Adipose tissue (tissue), 3 donors: ENCODE data around the gene CUBN. TPM values are rescaled to one million over a fixed set of nuclear protein-coding genes. Genes with fewer than 3 reads are reported as not detected.

ENCODE experiments used
- H3K27ac ChIP-seq: one replicate; pipeline ENCODE4 v1.5.1; 2013; ENCODE audit warnings: low read depth, low read length
- WGBS, 3 donors: extraction: QIAGEN DNeasy Blood & Tissue Kit; methylation state at CpG; one replicate each; pipeline ENCODE4 v1.1.7; 2013; 5-methylcytosine and 5-hydroxymethylcytosine counted together
- polyA plus RNA-seq, 3 donors: library from polyadenylated mRNA; stranded (reverse); fragments of 200-250 nt; gene quantifications; one replicate each; pipeline ENCODE4 v1.2.3, GENCODE V29; 2013
- donor health status: healthy with polysubstance abuse.
- donor health status: Bipolar disorder and iron deficiency.
- donor health status: healthy.

The CUBN gene
- polyA plus RNA-seq, 3 donors: 0.20 to 0.56 (median 0.36) TPM

DNA sequence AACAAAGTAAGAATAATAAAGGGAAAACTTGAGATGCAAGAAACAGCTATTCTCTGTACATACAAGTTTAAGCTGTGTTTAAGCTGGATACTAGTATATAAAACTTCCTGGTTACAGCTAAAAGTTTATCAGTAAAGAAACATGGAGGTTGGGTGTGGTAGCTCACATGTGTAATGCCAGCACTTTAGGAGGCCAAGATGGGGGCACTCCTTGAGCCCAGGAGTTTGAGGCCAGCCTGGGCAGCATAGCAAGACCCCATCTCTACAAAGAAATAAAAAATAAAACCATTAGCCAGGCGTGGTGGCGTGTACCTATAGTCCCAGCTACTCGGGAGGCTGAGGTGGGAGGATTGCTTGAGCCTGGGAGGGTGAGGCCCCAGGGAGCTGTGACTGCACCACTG lies 315.6 kb downstream of the CUBN start:
- WGBS, 3 donors: 94 to 98% (median 97%) methylated on average over 3 of the region's 3 CpGs

DNA sequence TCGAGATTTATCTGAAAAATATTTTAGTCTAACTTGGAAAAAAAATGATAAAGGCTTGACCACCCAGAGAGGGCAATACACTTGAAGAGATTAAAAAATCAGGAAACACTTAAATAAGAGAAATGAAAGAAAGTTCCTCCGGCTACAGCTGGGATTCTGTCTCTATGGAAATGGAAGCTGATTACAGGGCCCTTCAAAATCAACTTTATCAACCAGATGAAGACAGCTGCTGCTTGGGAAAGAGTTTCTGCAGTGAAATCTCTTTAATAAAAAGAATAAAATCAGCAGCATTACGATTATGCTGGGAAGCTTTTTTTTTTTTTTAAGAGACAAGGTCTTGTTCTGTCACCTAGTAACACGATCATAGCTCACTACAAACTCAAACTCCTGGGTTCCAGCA lies 316.9 kb downstream of the CUBN start:
- H3K27ac ChIP-seq: no peak overlapping the region
- 70 to 84% (median 78%) methylated on average over 4 of the region's 4 CpGs for WGBS, 3 donors

More for the DNA sequence above, 315.6 kb downstream of the CUBN start:
- H3K27ac ChIP-seq: no peak overlapping the region

DNA sequence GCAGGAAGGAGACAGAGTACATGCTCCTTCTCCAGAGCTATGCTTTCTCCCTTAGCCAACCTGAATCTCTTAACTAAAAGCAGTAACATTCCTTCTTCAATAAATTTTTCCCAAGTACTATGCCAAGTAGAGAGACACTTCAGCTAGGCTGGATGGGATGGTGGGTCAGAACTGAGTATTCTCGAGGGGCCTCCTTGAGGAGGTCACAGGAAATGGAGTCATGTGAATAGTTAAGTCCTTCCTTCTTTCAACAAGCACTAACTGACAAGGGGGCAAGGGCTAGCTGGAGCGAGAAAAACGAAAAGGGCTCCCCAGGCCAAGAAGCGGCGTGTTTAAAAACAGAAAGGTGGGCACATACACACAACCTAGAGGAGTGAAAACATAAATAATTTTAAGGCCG lies 317.8 kb downstream of the CUBN start:
- no peak overlapping the region for H3K27ac ChIP-seq
- 73 to 90% (median 75%) methylated on average over 6 of the region's 6 CpGs for WGBS, 3 donors

DNA sequence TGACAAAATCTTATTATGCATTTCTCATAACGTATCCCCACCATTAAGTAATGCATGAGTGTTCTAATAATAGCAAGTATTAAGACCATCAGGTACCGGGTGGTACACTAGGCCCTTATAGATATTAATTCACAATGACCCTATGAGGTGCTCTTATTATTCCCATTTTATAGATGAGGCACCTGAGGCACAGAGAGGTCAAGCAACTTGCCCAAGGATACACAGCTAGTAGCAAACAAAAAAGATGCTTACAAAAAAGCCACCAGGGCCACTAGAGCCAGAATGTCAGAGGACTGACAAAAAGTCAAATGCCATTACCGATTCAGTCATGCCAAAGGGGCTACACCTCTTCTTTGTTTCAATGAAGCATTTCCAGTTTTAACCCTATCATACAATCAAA lies 318.3 kb downstream of the CUBN start:
- WGBS, 3 donors: 69 to 78% (median 71%) methylated on average over 3 of the region's 3 CpGs
- H3K27ac ChIP-seq: no peak overlapping the region

DNA sequence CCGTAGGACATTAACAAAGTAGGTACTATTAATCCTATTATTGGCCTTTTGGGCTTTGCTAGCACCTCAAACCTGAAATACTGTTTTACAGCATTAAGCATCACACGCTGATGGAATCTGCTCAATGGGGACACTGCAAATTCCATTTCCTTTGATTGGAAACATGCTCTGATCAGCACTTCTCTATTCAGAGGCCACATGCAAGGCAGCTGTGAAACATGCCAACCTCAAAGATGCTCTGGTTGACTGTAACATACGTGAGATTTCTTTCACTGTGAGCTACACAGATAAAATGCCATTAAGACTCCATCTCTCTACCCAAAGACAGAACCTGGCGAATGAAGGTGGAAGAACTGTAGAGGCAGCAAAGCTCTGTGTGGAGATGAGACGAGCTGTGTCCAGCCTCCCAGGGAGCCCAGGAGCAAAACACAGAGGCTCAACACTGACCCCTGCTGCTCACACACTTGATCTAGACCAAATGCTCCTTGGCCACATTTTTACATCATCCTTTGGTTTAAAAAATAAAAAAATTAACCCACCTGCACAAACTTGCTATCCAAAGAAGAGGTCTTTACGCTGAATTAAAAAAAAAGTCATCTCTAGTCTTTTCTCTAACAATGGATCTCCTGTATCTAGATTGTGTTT lies 320.4 kb downstream of the CUBN start:
- 71 to 86% (median 80%) methylated on average over 6 of the region's 6 CpGs for WGBS, 3 donors
- no peak overlapping the region for H3K27ac ChIP-seq

DNA sequence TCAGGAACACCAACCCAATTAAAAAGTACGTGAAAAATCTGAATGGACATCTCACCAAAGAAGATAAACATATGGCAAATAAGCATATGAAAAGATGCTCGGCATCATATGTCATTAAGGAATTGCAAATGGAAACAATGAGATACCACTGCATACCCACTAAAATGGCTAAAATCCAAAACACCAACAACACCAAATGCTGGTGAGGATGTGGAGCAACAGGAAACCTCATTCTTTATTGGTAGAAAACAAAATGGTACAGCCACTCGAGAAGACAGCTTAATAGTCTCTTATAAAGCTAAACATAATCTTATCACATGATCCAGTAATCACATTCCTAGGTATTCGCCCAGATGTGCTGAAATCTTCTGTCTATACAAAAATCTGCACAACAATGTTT lies 325.5 kb downstream of the CUBN start:
- no peak overlapping the region for H3K27ac ChIP-seq
- 90 to 93% (median 92%) methylated on average over 4 of the region's 4 CpGs for WGBS, 3 donors

DNA sequence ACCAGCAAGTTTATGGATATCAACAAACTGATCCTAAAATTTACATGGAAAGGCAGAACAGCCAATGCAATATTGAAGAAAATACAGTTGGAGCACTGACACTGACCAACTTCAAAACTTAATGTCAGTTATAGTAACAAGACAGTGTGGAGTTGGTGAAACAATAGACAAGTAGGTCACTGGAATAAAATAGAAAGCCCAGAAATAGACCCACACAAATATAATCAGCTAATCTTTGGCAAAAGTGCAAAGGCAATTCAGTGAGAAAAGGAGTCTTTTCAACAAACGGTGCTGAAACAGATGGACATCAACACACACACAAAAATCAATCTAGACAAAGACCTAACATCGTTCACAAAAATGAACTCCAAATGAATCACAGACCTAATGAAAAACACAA lies 326.1 kb downstream of the CUBN start:
- no peak overlapping the region for H3K27ac ChIP-seq

DNA sequence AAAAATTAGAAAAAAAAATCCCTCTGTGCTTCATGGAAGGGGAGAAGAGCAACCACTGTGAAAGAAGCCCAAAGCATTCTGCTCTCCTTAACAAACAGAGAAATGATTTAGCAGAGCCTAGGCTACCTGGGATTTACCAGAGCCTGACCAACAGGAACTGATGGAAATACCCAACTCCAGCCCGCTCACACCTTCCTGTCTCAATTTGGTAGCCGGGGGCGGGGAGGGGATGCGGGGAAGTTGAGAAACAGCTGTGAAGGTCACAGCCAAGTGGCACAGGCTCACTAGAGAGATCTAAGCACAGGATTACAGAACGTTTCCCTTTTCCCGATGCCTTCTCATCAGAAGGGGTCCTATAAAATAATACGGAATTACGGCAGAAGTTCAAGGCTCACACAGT lies 330.0 kb downstream of the CUBN start:
- 59 to 72% (median 65%) methylated on average over 8 of the region's 8 CpGs for WGBS, 3 donors
- no peak overlapping the region for H3K27ac ChIP-seq

More for the DNA sequence above, 326.1 kb downstream of the CUBN start:
- WGBS, 3 donors: 49 to 74% (median 74%) methylated on average over 2 of the region's 2 CpGs

DNA sequence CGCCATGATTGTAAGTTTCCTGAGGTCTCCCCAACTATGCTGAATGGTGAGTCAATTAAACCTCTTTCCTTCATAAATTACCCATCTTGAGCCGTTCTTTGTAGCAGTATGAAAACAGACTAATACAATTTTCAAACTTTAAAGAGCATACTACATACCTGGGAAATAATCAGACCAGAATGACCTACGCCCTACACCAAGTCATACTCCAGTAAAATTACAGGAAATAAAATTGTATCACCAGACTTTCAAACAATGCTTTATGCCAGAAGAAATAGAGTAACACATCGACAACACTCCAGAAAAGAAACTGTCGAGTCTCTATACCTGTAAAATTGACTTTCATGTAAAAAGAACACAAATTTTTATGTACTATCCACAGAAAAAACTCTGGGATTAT lies 331.0 kb downstream of the CUBN start:
- 86 to 95% (median 88%) methylated on average over 5 of the region's 5 CpGs for WGBS, 3 donors
- H3K27ac ChIP-seq: no peak overlapping the region

DNA sequence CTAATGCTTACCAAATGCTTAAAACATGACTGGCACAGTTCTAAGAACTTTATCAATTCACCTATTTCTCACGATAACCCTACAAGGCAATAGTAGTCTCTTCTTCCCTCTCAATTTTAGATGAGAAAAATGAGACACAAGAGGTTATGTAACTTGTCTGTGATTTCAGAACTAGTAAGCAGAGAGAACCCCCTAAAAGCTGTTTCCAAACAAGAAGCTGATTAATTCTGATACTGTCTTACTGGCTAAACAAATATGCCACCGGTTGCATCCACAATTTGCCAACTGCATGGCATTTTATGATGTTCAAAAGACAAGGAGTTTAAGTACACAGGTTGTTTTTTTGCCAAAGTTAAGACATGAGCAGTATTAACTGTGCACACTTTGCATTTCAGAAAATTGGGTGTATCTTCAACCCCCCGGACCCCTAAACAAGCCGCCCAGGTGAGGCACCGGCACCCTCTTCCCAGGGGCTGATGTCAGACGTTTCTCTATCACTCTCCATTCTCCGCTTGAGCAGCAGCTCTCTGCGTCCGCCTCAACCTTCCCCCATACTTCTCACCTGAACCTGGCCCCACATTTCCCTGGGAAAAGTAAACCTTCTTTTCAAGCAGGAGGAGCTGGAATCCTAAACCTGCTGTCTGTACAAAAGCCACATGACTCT lies 334.1 kb downstream of the CUBN start:
- H3K27ac ChIP-seq: no peak overlapping the region
- WGBS, 3 donors: 72 to 93% (median 86%) methylated on average over 9 of the region's 9 CpGs

DNA sequence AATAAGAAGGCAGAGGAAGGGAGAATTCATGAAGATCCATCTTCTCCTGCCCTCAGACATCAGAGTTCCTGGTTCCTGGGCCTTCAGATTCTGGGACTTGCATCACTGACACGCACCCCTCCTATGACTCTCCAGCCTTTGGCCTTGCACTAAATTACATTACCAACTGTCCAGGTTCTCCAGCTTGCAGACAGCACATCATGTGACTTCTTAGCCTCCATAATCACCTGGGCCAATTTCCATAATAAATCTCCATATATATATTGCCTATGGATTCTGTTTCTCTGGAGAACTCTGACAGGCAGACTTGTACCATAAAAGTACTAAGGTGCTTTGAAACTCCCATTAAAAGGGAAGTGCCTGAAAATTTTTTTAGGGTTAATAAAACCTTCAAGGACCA lies 335.6 kb downstream of the CUBN start:
- no peak overlapping the region for H3K27ac ChIP-seq
- 88 to 96% (median 95%) methylated on average over 1 of the region's 1 CpG for WGBS, 3 donors

DNA sequence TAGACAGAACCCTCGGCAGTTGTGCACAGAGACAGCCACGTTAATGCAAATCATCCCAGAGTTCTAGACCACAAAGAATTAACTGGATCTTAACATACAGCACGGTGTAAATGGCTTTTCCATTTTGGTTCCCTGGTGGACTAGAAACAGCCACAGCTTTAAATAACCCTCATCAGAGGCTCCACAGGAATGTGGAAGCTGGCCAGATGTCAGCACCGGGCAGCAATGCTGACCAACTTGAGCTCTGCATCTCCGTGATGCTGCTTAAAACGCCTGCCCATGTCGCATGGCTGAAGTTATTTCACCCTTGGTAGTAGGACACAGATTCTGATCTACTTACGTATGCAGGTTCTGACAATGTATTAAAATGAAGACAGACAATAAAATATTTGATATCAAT lies 336.9 kb downstream of the CUBN start:
- 79 to 94% (median 90%) methylated on average over 8 of the region's 8 CpGs for WGBS, 3 donors
- no peak overlapping the region for H3K27ac ChIP-seq

DNA sequence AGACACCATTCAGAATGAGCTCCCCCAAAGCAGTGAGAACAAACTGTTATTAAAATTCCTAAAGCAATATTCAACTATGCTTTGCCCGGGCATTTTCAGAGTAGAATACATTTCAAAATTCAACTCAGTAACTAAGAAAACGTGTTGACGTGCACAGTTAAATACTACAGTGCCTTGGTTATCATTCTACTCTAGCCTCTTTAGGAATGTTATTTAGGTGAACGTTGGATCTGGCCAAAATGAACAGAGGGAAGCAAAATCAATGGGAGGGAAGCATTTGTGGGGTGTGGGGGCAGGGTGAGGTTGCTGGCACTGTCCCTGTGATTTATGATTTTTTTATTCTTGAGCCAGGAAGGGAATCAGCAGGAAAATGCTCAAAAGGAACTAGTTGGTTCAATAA lies 339.8 kb downstream of the CUBN start:
- H3K27ac ChIP-seq: no peak overlapping the region
- 72 to 82% (median 79%) methylated on average over 4 of the region's 4 CpGs for WGBS, 3 donors

DNA sequence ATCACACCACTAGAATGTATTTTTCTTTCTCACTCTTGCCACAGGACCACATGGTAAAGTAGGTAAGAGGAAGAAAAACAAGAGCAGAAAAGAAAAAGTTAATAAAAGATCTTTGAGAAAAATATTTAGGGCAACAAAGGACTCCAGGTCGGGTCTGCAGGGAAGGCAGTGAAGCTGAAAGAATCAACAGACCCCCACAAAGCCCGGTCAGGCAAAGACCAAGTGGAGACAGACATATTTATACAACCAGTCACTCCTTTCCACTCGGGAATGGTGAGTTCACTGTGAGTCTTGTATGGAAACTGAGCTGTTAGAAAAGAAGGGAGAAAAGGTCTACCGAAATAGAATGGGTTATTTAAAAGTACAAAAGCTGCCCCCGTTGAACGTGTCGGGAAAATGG lies 340.4 kb downstream of the CUBN start:
- WGBS, 3 donors: 75 to 77% (median 75%) methylated on average over 7 of the region's 7 CpGs
- H3K27ac ChIP-seq: no peak overlapping the region

DNA sequence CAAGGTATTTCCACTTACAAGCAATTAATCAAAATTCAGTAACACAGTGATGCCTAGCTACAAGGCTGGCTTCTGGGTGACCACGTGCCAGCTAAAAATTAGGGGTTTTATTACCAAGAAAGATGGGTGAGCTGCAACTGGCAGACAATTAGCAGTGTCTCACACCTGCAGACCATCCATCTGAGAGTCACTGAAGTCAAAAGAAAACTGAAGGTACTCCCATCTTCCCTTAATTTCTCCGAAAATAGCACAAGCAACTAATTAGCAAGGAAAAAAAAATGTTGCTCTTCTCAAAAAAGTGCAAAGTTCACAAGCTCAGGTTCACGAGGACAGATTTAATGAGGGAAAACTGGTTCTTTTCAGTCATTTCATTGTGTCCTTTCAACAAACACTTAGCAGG lies 340.8 kb downstream of the CUBN start:
- H3K27ac ChIP-seq: no peak overlapping the region
- WGBS, 3 donors: 82 to 88% (median 88%) methylated on average over 3 of the region's 3 CpGs

DNA sequence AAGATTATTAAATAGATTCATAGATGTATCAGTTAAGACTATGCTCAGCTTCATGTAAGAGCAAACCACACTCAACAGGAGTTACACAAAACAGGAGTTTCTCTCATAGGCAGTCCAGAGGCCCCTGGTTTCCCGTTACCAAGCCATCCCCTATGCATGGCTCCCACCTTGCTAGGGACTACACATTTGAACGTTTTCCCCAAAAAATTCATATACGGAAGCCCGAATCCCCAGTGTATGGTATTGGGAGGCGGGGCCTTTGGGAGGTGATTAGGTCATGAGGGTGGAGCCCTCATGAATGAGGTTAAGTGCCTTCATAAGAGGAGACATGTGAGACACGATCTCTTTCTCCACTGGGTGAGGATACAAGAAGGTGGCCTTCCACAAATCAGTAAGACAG lies 341.5 kb downstream of the CUBN start:
- no peak overlapping the region for H3K27ac ChIP-seq
- WGBS, 3 donors: 93 to 94% (median 94%) methylated on average over 6 of the region's 6 CpGs

DNA sequence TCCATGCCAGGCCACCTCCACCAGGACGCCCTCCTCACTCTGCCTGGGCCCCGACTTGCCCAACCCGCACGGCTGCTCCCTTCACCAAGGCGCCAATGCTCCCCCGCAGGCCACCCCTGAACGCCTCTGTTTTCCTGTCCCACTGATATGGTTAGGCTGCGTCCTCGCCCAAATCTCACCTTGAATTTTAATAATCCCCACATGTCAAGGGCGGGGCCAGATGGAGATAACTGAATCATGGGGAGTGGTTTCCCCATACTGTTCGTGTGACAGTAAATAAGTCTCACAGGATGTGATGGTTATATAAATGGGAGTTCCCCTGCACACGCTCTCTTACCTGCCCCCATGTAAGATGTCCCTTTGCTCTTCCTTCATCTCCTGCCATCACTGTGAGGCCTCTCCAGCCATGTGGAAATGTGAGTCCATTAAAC lies 342.2 kb downstream of the CUBN start:
- 93 to 96% (median 94%) methylated on average over 12 of the region's 12 CpGs for WGBS, 3 donors
- H3K27ac ChIP-seq: no peak overlapping the region

DNA sequence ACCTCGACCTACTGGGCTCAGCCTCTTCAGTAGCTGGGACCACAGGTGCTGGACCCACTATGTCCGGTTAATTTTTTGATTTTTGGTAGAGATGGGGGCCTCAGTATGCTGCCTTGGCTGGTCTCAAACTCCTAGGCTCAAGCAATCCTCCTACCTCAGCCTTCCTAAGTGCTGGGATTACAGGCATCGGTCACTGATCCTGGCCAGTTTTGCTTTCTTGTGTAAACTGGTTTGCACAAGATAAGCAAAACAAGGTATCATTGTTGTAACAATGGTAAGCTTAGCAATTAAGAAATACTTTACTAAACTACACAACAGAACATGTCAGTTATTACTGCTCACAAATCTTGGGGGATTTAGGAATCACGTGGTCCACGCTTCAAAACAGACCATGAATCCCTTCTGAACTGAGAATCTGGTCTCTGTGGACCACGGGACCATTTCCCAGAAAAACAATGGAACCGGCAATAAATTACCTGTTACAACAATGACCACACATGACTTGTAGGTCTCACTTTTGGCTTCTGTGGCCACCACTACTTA lies 349.2 kb downstream of the CUBN start:
- 66 to 77% (median 77%) methylated on average over 7 of the region's 7 CpGs for WGBS, 3 donors
- no peak overlapping the region for H3K27ac ChIP-seq

DNA sequence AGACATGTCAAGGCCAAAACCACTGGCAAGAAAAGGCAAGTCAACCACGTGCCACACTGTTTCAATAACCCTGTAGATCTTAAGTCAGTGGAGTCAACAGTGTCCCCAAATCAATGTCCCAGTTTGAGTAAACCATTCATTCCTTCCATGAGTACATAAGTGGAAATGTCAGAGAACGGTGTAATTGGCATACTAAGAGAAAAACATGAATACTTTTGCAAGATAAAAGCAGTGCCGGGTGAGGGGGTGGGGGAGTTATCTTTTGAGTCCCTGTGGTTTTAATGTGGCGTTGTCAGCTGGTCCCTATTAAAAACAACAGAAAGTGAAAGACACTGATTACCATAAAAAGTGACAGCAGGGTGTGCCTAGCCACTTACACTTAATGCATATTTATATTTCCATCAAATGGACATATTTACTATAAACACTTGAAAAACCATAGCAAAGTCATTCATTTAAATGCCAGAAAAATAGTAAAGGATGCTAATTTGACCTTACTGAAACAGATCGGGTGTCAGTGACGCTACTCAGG lies 350.2 kb downstream of the CUBN start:
- 58 to 75% (median 69%) methylated on average over 6 of the region's 6 CpGs for WGBS, 3 donors
- H3K27ac ChIP-seq: no peak overlapping the region
